Ureter (tissue), 1 donor: ENCODE results near the gene PUM1. TPM values are rescaled to one million over a fixed set of nuclear protein-coding genes. Genes with fewer than 3 reads are reported as not detected.

ENCODE experiments used
- DNase-seq: peaks from one replicate; pipeline ENCODE4 v3.0.0-alpha.2; 2020; ENCODE audit warnings: low spot score
- total RNA-seq: library from RNA; stranded (reverse); gene quantifications from one replicate; pipeline ENCODE4 v1.2.4, GENCODE V29; 2023
- donor health status: DM: yes; HTN: yes; CAD: no.

The PUM1 gene
- total RNA-seq, 1 donor from 2014 or later = 174 TPM

- DNase-seq = no peak
Measured at GRCh38 chr1:31027693-31028526, 37.6 kb downstream of the PUM1 start.

GRCh38 chr1:31022259-31022658 is 43.3 kb downstream of the PUM1 start:
- DNase-seq = no peak

- DNase-seq = no peak
Measured at GRCh38 chr1:31020007-31020790, 45.3 kb downstream of the PUM1 start.

- no peak for DNase-seq
Measured at GRCh38 chr1:31019401-31019800, 46.1 kb downstream of the PUM1 start.

GRCh38 chr1:31016868-31017267 is 48.6 kb downstream of the PUM1 start:
- DNase-seq = no peak

GRCh38 chr1:31013187-31013864 is 52.2 kb downstream of the PUM1 start:
- DNase-seq = no peak

- DNase-seq = no peak
Measured at GRCh38 chr1:31012210-31012924, 53.1 kb downstream of the PUM1 start.

GRCh38 chr1:31011719-31012118 is 53.8 kb downstream of the PUM1 start:
- no peak for DNase-seq

- DNase-seq = no peak
Measured at GRCh38 chr1:31010086-31010989, 55.2 kb downstream of the PUM1 start.

- DNase-seq = no peak
Measured at GRCh38 chr1:31007462-31007991, 58.0 kb downstream of the PUM1 start.

- DNase-seq = no peak
Measured at GRCh38 chr1:31006747-31007146, 58.8 kb downstream of the PUM1 start.

GRCh38 chr1:31005617-31006166 is 59.8 kb downstream of the PUM1 start:
- no peak for DNase-seq

- DNase-seq = no peak
Measured at GRCh38 chr1:31005198-31005597, 60.3 kb downstream of the PUM1 start.

- no peak for DNase-seq
Measured at GRCh38 chr1:31004231-31004621, 61.3 kb downstream of the PUM1 start.

- DNase-seq = no peak
Measured at GRCh38 chr1:31003613-31004230, 61.8 kb downstream of the PUM1 start.

- DNase-seq = no peak
Measured at GRCh38 chr1:31000301-31000700, 65.2 kb downstream of the PUM1 start.

GRCh38 chr1:30998887-30999286 is 66.6 kb downstream of the PUM1 start:
- DNase-seq = no peak

GRCh38 chr1:30998171-30998570 is 67.3 kb downstream of the PUM1 start:
- DNase-seq = no peak

- no peak for DNase-seq
Measured at GRCh38 chr1:30997463-30998057, 68.0 kb downstream of the PUM1 start.
